Measurements from ENCODE around the gene PDZD4. TPM values are rescaled to one million over a fixed set of nuclear protein-coding genes. Genes with fewer than 3 reads are reported as not detected.

PDZD4 gene
- polyA plus RNA-seq, 1 donor (not counting 4 experiments of a cell fraction or from before 2014, with no cell fraction given) = 0.05 TPM

DNA sequence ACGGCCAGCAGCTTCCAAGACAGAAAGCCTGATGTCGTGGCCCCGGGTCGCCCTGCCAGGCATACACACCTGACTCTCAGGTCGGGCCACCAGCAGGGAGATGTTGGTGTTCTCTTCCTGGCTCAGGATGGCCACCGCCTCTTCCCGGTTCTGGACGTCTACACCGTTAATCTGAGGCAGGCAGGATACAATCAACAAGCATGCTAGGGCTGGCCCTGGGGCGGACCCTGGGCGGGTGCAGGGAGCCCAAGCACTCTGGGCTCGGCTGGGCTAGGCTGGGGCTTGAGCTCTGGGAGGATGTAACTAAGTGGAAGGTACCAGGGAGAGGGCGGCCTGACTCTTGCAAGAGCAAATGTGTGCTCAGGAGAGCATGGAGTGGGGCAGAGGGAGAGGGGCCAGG is 24.9 kb downstream of the PDZD4 start:
- Histone ChIP-seq H3K79me2 (ENCODE audit: control insufficient read depth, insufficient read depth, low read length) (no peaks in the 10 kb centered on the region), H3K4me1 (ENCODE audit: control insufficient read depth, extremely low read depth, insufficient read depth, low read length) (no peaks in the 10 kb centered on the region), H3K9me1 (ENCODE audit: control insufficient read depth, extremely low read depth, insufficient read depth, low read length) (no peaks in the 10 kb centered on the region), H3K27ac (ENCODE audit: control insufficient read depth, insufficient read depth, low read length) (no peak overlapping the region), H3K27me3 (ENCODE audit: control insufficient read depth, extremely low read depth, insufficient read depth, low read length) (no peaks in the 10 kb centered on the region), H3K4me3 (ENCODE audit: control insufficient read depth in 2 of 3, extremely low read depth in 1 of 3, insufficient read depth in 2 of 3, low read depth in 1 of 3, low read length in 3 of 3) (no peak overlapping the region), H4K20me1 (ENCODE audit: control insufficient read depth, extremely low read depth, insufficient read depth, low read length) (no peaks in the 10 kb centered on the region), H3K36me3 (ENCODE audit: control insufficient read depth in 2 of 2, extremely low read depth in 1 of 2, insufficient read depth in 2 of 2, low read length in 2 of 2) (no peaks in the 10 kb centered on the region), H3K9me3 (ENCODE audit: control insufficient read depth, low read depth, low read length) (no peaks in the 10 kb centered on the region), H3K9ac (ENCODE audit: control insufficient read depth, extremely low read depth, insufficient read depth, low read length) (no peak overlapping the region), H2AFZ (ENCODE audit: control insufficient read depth, low read length) (no peak overlapping the region), H3K4me2 (ENCODE audit: control insufficient read depth, extremely low read depth, insufficient read depth, low read depth, low read length) (no peak overlapping the region)
- TF ChIP-seq CTCF (optimal IDR thresholded peaks at IDR 0.05 in 1 of 3, IDR thresholded peaks at IDR 0.05 in 1 of 3, conservative IDR thresholded peaks at IDR 0.05 in 1 of 3; ENCODE audit: extremely low read depth in 1 of 3, insufficient read depth in 2 of 3, low read length in 3 of 3) (no peak), EZH2 (IDR thresholded peaks at IDR 0.05; ENCODE audit: low read length) (no peak)
- FAIRE-seq = no peak
- DNase-seq (ENCODE audit: low read depth, low spot score) = no peak
- dilution Hi-C loops (cut with MboI; ENCODE audit: extremely low pct_ligation_motif_present, low sequenced_read_pairs) = no loop called here

- H3K9me3 ChIP-seq (ENCODE audit: control insufficient read depth, low read depth, low read length) = no peaks in the 10 kb centered on the region
- no peaks in the 10 kb centered on the region for H3K9me1 ChIP-seq (ENCODE audit: control insufficient read depth, extremely low read depth, insufficient read depth, low read length)
- TF ChIP-seq EZH2 (IDR thresholded peaks at IDR 0.05; ENCODE audit: low read length) (no peak), CTCF (optimal IDR thresholded peaks at IDR 0.05 in 1 of 3, IDR thresholded peaks at IDR 0.05 in 1 of 3, conservative IDR thresholded peaks at IDR 0.05 in 1 of 3; ENCODE audit: extremely low read depth in 1 of 3, insufficient read depth in 2 of 3, low read length in 3 of 3) (no peak)
- H3K9ac ChIP-seq (ENCODE audit: control insufficient read depth, extremely low read depth, insufficient read depth, low read length) = no peak overlapping the region
- H3K79me2 ChIP-seq (ENCODE audit: control insufficient read depth, insufficient read depth, low read length) = no peaks in the 10 kb centered on the region
- H3K4me2 ChIP-seq (ENCODE audit: control insufficient read depth, extremely low read depth, insufficient read depth, low read depth, low read length) = no peak overlapping the region
- no peaks in the 10 kb centered on the region for H3K4me1 ChIP-seq (ENCODE audit: control insufficient read depth, extremely low read depth, insufficient read depth, low read length)
- H3K27me3 ChIP-seq (ENCODE audit: control insufficient read depth, extremely low read depth, insufficient read depth, low read length) = no peaks in the 10 kb centered on the region
- DNase-seq (ENCODE audit: low read depth, low spot score) = no peak
- no peak overlapping the region for H2AFZ ChIP-seq (ENCODE audit: control insufficient read depth, low read length)
- no peak overlapping the region for H3K27ac ChIP-seq (ENCODE audit: control insufficient read depth, insufficient read depth, low read length)
- dilution Hi-C loops (cut with MboI; ENCODE audit: extremely low pct_ligation_motif_present, low sequenced_read_pairs) = no loop called here
- H3K4me3 ChIP-seq (ENCODE audit: control insufficient read depth in 2 of 3, extremely low read depth in 1 of 3, insufficient read depth in 2 of 3, low read depth in 1 of 3, low read length in 3 of 3) = no peak overlapping the region
- no peaks in the 10 kb centered on the region for H3K36me3 ChIP-seq (ENCODE audit: control insufficient read depth in 2 of 2, extremely low read depth in 1 of 2, insufficient read depth in 2 of 2, low read length in 2 of 2)
- no peaks in the 10 kb centered on the region for H4K20me1 ChIP-seq (ENCODE audit: control insufficient read depth, extremely low read depth, insufficient read depth, low read length)
- no peak for FAIRE-seq
Observed at GRCh38 chrX:153804621-153805020, 25.7 kb downstream of the PDZD4 start.

All from keratinocyte (primary cell).